B cell (primary cell): ENCODE results near the gene SOX6.

Source experiments
- EZH2 ChIP-seq: IDR thresholded peaks from 2 replicates; pipeline ENCODE4 v1.6.1; 2012; ENCODE audit warnings: borderline replicate concordance, low read depth, mild to moderate bottlenecking, moderate library complexity, low read length; ENCODE audit not compliant: insufficient read depth, poor library complexity, severe bottlenecking
- TF ChIP-seq, protein P1 (sequence below): fragments of 200-600 bp; IDR thresholded peaks from one replicate; pipeline ENCODE4 v1.8.0; 2022; ENCODE audit warnings: antibody characterized with exemption, mild to moderate bottlenecking

DNA sequence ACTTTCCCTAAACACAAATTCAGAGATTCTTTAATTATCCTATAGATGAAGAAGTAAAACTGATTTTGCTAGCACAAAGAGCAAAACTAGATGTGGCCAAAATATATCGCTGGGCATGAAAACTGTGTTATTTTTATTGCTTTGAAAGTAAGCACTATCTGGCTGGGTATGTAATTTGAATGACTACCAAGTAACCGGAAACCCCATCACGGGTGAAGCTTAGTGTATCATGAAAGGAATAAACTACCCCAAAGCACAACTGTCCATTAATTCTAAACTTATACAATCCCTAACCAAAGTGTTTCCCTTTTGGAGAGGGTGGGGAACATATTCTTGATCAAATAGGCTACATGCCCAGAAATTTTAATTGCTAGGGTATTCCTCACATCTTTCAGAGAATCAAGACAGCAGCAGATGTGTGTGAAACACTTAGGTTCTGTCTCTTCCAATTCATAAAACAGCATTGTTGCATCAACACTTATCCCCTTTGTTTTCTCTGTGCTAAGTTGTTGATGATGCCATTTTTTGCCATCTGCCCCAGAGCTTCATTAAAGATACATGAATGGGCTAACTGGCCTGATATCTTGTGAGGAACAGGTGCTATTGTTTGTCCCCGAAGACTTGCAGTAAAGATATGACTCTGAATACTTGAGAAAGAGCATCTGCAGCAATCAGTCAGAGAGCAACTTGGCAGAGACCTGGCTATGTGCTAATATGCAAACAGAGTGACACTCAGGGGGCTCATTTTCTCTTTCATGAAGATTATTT is 238.2 kb downstream of the SOX6 start:
- TF ChIP-seq, protein P1, sequence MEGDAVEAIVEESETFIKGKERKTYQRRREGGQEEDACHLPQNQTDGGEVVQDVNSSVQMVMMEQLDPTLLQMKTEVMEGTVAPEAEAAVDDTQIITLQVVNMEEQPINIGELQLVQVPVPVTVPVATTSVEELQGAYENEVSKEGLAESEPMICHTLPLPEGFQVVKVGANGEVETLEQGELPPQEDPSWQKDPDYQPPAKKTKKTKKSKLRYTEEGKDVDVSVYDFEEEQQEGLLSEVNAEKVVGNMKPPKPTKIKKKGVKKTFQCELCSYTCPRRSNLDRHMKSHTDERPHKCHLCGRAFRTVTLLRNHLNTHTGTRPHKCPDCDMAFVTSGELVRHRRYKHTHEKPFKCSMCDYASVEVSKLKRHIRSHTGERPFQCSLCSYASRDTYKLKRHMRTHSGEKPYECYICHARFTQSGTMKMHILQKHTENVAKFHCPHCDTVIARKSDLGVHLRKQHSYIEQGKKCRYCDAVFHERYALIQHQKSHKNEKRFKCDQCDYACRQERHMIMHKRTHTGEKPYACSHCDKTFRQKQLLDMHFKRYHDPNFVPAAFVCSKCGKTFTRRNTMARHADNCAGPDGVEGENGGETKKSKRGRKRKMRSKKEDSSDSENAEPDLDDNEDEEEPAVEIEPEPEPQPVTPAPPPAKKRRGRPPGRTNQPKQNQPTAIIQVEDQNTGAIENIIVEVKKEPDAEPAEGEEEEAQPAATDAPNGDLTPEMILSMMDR: no peak
- TF ChIP-seq EZH2: no peak
